Activated CD8-positive, alpha-beta memory T cell treated with anti-CD3 and anti-CD28 coated beads for 36 hours (primary cell): ENCODE measurements around the gene TBC1D22B. TPM values are rescaled to one million over a fixed set of nuclear protein-coding genes. Genes with fewer than 3 reads are reported as not detected.

Experiments
- CTCF ChIA-PET: fragments of 350-600 bp; sonication (Branson Sonifier 250); formaldehyde crosslinking; loops from one replicate; lab custom pipeline; 2021; ENCODE audit warnings: antibody characterized with exemption; lab: Charles Lee
- POLR2A ChIA-PET: fragments of 350-600 bp; sonication (Branson Sonifier 250); formaldehyde crosslinking; loops from one replicate; lab custom pipeline; 2021; ENCODE audit warnings: antibody characterized with exemption; lab: Charles Lee
- total RNA-seq, 2 experiments: library from RNA; stranded (reverse); gene quantifications; one replicate each; pipeline ENCODE4 v1.2.3, GENCODE V29; 2021

Gene TBC1D22B
- total RNA-seq, 2 experiments from 2014 or later, result 13.1 to 13.3 TPM

DNA sequence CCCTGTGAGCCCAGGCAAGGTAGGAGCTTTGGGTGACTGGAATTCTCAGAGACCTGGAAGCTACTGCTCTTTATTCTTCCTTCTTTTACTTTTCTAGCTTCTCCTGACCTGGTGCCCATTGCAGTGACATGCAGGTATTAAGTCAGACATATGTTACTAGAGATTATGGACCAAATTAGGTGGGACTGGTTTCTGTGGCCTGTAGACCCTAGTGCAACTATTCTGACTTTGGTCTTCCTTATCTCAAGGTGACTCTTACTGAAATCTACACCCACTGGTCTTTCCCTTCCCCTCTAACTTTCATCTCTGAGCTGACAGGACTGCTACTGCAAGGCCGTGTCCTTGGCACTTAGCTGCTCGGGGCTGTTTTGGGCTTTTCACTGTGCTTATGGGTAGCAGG is 24.8 kb downstream of the TBC1D22B start:
- CTCF ChIA-PET, result no interaction called here
- POLR2A ChIA-PET, result no interaction called here

DNA sequence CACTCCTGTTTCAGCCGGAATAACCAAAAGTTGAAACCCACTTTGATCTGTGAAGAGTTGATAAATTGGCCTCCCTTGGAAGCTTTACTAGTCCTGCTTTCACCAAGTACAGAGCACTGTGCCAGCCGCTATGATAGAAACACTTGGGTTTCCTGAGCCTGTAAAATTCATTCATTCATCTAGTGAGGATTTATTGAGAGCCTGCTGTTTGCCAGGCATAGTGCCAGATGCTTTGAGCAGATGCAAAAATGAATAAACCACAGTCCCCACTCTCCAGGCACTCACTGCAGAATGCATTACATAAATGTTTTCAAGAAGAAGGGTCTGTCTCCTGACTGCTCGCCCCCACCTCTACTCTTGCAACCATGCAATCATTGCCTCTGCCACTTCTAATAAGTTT is 25.7 kb downstream of the TBC1D22B start:
- CTCF ChIA-PET, result no interaction called here
- POLR2A ChIA-PET, result no interaction called here

DNA sequence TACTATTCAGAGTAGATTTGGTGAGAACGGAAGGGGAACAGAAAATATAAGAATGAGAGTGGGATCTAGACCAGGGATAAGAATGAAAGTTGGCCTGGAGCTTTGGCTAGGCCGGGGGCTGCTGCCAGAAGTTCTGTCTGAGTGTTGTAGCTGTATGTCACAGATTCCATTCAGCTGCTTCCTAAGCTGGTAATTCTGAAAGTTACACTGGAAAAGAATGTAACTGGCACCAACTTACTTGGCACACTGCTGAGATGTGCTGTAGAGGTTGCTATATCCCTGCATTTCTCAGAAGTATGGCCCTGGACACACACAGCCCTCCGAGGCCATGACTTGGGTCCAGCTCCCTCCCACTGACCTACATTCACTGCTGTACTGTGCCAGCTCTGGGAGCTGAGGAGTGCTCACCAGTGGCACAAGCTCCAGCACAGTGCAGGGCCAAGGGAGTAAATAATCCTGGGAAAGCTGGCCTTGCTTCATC is 26.1 kb downstream of the TBC1D22B start:
- ChIA-PET CTCF (no interaction called here), POLR2A (no interaction called here)

DNA sequence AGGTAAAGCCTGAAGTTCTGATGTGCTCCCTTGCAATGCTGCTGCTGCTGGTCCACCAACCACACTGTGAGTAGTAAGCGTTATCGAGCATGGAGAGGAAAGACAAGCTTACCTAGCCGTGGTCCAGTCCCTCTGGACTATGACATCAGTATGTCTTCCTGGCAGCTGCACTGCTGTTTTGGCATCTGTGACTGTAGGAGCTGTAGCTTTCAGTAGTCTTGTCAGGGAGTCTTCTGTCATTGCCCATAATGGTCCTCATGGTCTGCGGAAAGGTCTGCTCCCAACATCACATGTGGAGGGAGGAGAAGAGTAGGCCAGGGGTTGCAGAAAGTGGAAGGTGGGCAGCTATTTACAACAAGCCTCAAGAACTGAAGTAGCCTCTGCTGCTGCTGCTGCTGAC is 27.2 kb downstream of the TBC1D22B start:
- ChIA-PET POLR2A (interaction anchor here (0.6 kb wide), 1 partner anchor 30 kb away, joined by 3 read pairs; no protein-coding TSS in a partner anchor), CTCF (no interaction called here)

DNA sequence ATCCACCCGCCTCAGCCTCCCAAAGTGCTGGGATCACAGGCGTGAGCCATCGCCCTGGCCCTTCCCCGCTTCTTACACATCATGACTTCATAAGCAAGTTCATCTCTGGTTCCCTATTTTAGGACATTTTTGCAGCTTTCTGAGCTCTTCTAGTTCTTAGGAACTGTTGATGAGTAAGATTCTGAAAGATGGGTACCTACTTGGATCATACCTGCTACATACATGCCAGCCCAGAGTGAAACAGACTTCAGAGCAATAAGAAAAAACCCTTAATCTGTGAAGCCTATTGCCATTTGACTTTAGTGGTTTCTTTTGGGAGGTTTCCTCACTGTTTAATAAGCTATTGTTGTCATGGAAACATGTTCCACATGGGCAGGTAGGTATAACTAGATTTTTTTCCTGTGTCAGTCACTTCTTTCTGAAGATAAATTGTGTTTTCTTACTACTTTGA is 28.3 kb downstream of the TBC1D22B start:
- POLR2A ChIA-PET, result no interaction called here
- CTCF ChIA-PET, result interaction anchor here (0.6 to 0.9 kb wide), 2 partner anchors 12 to 29 kb away, joined by 3 read pairs; no protein-coding TSS in a partner anchor

DNA sequence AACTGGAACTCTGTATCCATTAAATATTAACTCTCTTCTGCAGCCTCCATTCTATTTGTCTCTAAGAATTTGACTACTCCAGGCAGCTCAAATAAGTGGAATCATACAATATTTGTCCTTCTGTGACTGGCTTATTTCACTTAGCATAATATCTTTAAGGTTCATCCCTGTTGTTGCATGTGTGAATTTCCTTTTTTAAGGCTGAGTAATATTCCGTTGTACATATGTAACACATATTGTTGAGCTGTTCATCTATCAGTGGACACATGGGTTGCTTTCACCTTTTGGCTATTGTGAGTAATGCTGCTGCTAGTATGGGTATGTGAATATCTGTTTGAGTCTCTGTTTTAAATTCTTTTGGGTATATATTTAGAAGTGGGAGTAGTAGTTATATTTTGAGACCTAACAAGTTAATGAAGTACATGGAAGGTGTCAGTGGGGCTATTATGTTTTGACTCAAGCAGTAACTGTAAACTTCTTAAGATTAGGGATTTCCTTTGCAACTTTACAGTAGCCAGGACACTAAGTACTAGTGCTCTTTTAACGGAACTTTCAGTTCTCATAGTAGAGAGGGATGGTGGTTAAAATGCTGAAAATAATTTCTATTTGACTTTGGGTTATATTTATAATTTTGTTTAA is 30.1 kb downstream of the TBC1D22B start:
- POLR2A ChIA-PET, result no interaction called here
- CTCF ChIA-PET, result no interaction called here

DNA sequence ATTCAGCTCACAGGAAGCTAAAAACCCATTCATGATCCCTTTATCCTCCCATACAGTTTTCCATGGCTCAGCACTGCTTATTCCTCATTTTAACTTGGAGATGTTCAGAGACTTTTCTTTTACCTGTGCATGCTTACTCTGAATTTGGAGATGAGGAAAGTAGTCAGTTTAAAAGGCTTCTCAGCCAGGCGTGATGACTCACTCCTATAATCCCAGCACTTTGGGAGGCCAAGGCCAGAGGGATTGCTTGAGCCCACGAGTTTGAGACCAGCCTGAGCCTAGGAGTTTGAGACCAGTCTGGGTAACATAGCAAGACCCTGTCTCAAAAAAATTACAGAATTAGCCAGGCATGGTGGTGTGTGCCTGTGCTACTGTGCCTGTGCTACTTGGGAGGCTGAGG is 30.7 kb downstream of the TBC1D22B start:
- ChIA-PET CTCF (no interaction called here), POLR2A (no interaction called here)

DNA sequence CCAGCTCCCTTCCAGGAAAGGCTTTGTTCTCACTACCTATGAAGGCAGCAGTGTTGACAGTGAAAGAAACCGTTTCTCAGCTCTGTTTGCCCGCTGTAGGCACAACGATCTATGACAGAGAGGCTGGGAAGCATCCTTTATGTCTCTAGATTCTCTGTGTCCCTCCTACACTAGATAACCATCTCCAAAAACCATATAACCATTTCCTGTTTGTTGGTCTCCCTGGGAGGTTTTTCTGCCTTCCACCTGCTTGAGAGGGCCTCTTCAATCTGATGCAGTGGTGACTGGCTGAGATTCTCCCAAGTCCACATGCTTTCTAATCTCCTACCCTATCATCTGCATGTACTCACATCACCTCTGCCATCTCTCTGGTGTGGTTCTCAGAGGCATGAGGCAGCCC is 32.4 kb downstream of the TBC1D22B start:
- CTCF ChIA-PET, result interaction anchor here (0.5 kb wide), 1 partner anchor 14 kb away, joined by 4 read pairs; no protein-coding TSS in a partner anchor
- POLR2A ChIA-PET, result interaction anchor here (0.5 to 0.6 kb wide), 2 partner anchors 66 to 143 kb away, joined by 3 read pairs; partner anchors contain the start of gene CMTR1

DNA sequence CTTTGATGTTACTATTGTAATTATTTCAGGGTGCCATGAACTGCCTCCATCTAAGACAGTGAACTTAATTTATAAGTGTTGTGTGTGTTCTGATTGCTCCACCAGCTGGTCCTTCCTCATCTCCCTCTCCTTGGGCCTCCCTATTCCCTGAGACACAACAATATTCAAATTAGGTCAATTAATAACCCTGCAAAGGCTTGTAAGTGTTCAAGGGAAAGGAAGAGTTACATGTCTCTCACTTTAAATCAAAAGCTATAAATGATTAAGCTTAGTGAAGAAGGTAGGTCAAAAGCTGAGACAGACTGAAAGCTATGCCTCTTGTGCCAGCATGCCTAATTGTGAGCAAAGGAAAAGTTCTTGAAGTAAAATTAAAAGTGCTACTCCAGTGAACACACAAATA is 35.9 kb downstream of the TBC1D22B start:
- ChIA-PET POLR2A (interaction anchor here (0.7 kb wide), 1 partner anchor 541 kb away, joined by 4 read pairs; no protein-coding TSS in a partner anchor), CTCF (no interaction called here)

DNA sequence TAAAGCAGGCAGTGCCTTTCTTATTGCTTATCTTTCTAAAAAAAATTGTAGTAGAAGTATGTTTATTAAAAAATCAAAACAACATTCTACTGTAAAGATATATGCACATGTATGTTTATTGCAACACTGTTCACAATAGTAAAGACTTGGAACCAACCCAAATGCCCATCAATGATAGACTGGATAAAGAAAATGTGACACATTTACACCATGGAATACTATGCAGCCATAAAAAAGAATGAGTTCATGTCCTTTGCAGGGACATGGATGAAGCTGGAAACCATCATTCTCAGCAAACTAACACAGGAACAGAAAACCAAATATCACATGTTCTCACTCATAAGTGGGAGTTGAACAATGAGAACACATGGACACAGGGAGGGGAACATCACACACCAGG is 40.1 kb downstream of the TBC1D22B start:
- ChIA-PET POLR2A (interaction anchor here (0.7 kb wide), 1 partner anchor 118 kb away, joined by 7 read pairs; no protein-coding TSS in a partner anchor), CTCF (interaction anchor here (0.7 to 1.5 kb wide), 2 partner anchors 279 to 372 kb away, joined by 3 to 4 read pairs; no protein-coding TSS in a partner anchor)

DNA sequence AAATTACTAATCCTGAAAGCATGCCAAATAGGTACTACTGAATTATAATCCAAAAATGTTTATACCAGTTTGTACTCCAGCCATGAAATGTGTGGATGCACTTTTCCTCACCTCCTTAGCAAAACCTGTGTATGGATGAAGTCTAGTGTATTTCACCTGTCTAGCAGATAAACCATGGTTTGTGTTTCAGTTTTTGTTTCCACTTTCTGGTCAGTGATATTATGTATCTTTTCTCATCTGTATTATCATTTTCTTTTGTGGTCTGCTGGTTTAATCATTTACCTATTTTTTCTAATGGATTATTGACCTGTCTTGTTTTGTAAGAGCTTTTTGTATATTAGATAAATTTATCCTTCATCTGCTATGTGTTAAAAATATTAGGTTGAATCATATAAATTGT is 41.4 kb downstream of the TBC1D22B start:
- ChIA-PET POLR2A (no interaction called here), CTCF (interaction anchor here (0.6 to 1.5 kb wide), 4 partner anchors 14 to 280 kb away, joined by 3 to 5 read pairs (median 4); no protein-coding TSS in a partner anchor)

DNA sequence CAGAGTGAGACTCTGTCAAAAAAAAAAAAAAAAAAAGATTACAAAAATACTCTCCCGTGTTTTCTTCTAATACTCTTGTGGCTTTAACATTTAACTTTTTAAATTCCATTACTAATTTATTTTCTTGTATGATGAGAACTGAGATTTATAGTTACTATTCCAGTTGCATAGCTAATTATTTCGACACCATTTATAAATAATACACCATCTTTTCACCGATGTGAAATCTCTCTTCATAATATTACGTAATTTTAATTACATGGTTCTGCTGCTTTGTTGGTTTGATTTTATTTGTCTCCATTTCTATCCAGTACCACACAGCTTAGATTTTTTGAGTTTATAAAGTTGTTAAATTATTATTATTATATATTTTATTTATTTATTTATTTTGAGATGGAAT is 42.4 kb downstream of the TBC1D22B start:
- CTCF ChIA-PET, result interaction anchor here (0.7 to 1.5 kb wide), 3 partner anchors 80 to 281 kb away, joined by 3 to 5 read pairs (median 3); no protein-coding TSS in a partner anchor

DNA sequence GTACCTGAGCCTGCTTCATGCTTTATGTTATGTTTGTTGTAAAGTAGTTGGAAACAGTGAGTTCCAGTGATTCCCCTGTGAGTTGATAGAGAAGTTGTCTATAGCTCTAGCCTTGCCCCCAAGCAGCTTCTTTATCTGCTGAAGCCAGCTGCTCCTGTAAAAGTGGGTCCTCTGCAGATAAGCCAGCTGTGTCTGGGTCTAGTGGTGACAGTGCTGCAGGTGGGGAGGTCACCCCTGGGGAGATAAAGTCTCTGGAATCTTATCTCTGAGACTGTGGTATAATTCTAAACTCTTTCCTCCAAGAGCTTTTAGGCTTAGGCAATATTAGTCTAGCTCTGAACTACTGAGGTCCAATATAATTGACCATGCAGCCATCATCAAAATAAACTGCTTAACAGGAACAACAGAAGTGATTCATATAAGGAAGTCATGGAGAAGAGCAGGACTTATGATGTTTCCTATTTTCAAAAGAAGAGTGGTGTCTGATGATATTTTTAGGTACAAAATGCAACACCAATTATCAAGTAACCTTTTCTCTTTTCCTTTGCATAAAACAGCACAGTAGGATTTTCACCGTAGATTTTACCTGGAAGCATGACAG is 44.6 kb downstream of the TBC1D22B start:
- ChIA-PET POLR2A (no interaction called here), CTCF (interaction anchor here (1.5 to 1.6 kb wide), 2 partner anchors 13 to 23 kb away, joined by 3 to 4 read pairs; no protein-coding TSS in a partner anchor)

More for the DNA sequence above, 42.4 kb downstream of the TBC1D22B start:
- POLR2A ChIA-PET, result no interaction called here

DNA sequence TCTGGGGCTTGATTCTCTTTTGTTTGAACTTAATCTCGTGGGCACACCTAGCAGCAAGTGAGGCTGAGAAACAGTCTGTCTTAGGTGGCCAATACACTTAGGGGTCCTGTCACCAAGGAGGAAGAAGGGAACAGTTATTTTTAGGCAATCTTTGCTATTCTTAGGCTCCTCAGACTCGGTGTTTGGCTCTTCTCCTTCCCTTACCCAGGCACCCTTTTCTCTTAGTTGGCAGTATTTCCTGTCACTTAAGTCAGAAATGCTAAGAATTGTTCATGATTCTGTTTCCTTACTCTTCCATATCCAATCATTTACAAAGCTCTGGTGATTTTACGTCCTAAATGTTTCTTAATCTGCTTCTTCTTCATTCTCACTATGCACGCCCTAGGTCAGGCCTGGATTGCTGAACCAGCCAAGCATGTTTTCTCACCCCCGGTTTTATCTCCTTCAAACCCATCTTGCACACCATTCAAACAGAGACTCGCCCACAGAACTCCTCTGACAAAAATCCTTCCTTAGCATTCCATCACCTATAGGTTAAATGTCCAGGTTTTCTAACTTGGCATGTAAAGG is 45.6 kb downstream of the TBC1D22B start:
- CTCF ChIA-PET, result no interaction called here
- POLR2A ChIA-PET, result no interaction called here

DNA sequence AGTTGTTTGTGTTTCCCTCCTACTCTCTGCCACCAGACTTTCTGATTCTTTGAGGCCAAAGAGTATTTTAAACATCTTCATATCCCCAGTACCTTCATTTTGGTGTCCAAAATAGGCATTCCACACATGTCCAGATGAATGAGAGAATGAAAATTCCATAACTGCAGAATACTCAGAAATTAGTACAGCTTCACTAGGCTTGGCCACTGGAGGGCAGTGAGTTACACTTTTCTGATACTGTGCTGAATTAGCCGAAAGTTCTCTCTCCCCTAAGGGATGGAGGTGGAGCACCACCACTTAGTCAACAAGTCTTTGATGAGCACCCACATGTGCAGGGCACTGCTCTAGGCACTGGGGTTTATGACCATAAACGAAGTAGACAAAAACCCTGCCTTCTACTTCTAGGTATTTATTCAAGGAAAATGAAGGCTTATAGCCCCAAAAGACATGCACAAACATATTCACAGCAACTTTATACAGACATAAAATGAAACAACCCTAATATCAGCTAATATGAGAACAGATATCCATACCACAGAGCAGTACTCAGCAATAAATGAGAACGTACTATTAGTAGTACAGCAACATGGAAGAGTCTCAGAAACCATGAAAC is 46.4 kb downstream of the TBC1D22B start:
- POLR2A ChIA-PET, result no interaction called here

DNA sequence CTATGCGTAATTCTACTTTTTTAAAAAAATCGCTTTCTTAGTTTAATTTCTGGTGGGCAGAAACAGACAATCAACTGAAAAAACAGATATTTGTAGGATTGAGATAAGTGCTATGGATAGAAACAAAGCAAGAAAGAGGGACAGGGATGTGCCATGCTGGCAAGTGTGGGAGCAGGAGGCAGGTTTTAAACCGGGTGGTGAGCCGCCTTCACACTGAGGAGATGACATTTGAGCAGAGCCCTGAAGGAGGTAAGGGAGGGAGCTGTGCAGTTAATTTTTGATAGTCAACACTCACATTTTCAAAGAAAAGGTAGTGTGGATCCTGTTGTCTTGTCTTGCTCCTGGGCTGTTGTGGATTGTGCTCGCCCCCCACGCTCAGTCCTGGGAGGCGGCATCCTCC is 47.2 kb downstream of the TBC1D22B start:
- POLR2A ChIA-PET, result no interaction called here

More for the DNA sequence above, 46.4 kb downstream of the TBC1D22B start:
- CTCF ChIA-PET, result no interaction called here

DNA sequence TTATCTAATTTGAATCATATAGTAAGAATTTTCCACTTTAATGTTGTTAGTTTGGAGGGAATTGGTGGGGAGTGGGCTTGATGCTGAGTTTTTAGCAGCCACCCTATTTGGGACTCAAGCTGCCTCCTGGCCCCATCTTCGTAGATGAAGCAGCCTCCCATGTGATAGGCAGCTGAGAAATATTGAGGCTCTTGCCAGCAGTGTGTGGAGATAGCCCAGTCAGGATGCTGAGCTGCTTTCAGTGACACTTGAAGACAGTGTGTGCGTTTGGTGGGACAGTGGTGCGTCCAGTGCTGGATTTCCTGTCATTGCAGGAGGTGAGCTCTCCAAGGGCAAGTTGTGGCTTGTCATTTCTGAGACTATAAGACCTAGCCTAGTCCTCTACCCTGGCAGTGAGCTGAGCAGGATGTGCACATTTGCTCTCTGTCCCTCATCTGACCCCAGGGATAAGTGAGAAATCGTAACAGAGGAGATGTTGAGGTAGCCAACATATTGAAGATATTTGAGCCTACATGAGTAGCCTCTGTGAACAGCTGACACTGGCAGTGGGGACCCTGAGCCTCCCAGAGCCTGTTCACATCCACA is 48.4 kb downstream of the TBC1D22B start:
- ChIA-PET CTCF (interaction anchor here (1.2 kb wide), 1 partner anchor 8 kb away, joined by 3 read pairs; no protein-coding TSS in a partner anchor), POLR2A (no interaction called here)

More for the DNA sequence above, 47.2 kb downstream of the TBC1D22B start:
- CTCF ChIA-PET, result no interaction called here

DNA sequence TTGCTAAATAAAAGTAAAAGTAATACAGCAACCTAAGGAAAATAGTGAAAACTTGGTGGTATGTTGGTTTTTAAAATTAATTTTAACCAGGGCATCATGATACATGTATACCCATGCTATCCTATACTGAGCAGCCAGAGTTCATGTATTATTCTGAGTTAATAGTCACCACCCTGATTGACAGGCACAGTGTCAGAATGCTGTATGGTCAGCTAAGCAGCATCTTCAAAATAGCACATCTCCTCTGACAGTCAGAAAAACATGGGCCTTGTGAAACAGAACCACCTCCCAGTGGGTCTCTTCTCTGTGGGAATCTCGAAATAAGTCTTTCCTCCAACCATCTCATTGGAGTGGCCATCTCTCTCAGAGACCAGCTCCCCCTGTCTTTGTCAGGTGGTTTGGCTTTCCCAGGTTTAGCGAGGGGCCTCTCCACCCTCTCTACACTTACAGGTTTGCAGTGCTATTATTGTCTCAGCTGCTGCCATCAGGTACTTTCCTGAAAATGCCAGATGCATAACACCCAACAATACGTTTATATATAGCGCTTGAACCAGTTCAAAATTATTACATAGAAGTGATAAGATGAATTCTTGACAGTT is 49.2 kb downstream of the TBC1D22B start:
- CTCF ChIA-PET, result interaction anchor here (1.2 kb wide), 1 partner anchor 8 kb away, joined by 3 read pairs; no protein-coding TSS in a partner anchor
- POLR2A ChIA-PET, result no interaction called here
